GM18507 (cell line): ENCODE results near the gene RAMP2.

Experiments
- DNase-seq: peaks from one replicate; pipeline ENCODE4 v3.0.0; 2011; ENCODE audit warnings: low read depth; ENCODE audit not compliant: insufficient read length; ENCODE audit errors: extremely low spot score
- FAIRE-seq: peaks from 2 replicates; lab custom pipeline; 2011; peaks lifted over from hg19 to GRCh38; lab: Jason Lieb, UNC

RAMP2 gene

DNA sequence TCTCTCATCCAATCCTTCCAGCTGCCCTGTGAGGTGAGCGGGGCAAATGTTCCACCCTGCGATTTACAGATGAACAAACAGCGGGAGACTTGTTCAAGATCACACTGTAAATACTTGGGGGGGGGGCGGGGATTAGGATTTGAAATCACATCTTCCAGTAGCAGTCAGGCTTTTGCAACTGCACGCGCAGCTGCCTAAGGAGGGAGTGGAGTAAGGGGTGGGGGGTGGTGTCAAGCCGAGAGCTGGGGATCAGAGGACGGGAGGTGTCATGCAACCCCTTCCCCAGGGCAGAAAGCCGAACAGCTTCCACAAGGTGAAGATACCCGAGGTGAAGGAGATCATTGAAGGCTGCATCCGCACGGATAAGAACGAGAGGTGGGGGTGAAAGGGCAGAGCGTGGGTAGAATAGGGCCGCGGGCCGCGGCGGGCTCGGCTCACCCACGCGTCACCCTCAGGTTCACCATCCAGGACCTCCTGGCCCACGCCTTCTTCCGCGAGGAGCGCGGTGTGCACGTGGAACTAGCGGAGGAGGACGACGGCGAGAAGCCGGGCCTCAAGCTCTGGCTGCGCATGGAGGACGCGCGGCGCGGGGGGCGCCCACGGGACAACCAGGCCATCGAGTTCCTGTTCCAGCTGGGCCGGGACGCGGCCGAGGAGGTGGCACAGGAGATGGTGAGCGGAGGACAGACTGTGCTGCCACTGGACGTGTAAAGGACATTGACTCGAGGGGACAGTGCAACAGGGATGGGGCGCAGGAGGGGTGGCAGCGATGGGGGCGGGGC, 24.0 kb downstream of the RAMP2 start:
- DNase-seq (no peak), FAIRE-seq (no peak)

DNA sequence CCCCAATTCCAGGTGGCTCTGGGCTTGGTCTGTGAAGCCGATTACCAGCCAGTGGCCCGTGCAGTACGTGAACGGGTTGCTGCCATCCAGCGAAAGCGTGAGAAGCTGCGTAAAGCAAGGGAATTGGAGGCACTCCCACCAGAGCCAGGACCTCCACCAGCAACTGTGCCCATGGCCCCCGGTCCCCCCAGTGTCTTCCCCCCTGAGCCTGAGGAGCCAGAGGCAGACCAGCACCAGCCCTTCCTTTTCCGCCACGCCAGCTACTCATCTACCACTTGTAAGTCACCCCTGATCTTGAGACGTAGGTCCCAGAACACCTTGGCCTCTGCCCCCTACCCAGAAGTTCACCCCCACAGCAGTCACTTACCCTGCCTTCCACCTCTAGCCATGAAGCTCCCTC, 26.2 kb downstream of the RAMP2 start:
- no peak for DNase-seq
- FAIRE-seq = no peak

DNA sequence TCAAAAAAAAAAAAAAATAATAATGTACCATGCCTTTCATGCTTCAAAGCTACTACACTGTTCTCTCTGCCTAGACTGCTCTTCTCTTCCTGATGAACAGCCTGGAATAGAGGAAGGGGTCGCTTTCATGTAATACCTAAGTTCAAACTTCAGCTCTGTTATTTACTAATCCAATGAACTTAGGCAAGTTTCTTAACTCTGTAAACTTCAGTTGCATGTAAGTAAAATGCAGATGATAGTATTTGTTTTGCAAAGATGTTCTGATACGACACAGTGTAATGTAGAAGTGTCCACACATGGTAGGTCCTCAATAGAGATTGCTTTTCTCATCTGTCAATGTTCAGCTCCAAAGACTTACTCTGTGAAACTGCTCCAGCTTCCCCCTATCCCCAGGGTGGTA, 30.9 kb downstream of the RAMP2 start:
- no peak for DNase-seq
- FAIRE-seq = no peak

DNA sequence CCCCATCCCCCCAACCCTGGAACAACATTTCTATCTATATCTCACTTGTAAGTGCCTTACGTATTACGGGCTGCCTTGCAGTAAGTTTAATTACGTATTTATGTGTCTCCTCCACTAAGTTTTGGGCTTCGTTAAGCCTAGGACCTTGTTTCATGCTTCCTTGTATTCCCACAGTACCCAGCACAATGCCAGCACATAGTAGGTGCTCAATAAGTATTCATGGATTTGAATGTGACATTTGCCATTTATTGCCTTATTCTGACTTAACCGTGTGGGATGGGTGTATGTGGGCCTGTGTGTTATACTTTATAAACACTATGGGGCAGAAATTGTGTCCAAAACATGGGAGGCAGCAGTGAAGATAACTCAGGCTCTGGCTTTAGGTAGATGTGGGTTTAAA, 31.5 kb downstream of the RAMP2 start:
- DNase-seq (no peak), FAIRE-seq (no peak)

DNA sequence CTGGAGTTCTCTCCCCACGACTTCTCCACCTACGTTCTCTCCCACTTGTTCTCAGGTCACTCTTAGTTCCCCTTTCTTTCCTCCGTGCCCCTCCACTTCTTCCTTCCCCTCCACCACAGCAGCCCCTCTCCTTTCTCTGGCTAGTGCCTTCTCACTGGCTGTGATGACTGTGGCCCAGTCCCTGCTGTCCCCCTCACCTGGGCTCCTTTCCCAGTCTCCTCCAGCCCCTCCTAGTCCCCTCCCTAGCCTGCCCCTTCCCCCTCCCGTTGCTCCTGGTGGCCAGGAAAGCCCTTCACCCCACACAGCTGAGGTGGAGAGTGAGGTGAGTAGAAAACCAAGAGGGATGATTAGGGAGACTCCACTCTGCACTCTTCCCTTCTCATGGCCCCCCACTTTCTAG, 34.0 kb downstream of the RAMP2 start:
- no peak for DNase-seq
- no peak for FAIRE-seq

DNA sequence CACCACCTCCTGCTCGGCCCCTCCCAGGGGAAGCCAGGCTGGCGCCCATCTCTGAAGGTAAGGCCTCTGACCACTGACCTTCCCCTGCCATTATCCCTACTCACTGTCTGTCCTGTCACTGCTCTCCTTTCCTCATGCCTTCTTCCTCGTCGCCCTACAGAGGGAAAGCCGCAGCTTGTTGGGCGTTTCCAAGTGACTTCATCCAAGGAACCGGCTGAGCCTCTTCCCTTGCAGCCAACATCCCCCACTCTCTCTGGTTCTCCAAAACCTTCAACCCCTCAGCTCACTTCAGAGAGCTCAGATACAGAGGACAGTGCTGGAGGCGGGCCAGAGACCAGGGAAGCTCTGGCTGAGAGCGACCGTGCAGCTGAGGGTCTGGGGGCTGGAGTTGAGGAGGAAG, 34.4 kb downstream of the RAMP2 start:
- DNase-seq (no peak), FAIRE-seq (no peak)

DNA sequence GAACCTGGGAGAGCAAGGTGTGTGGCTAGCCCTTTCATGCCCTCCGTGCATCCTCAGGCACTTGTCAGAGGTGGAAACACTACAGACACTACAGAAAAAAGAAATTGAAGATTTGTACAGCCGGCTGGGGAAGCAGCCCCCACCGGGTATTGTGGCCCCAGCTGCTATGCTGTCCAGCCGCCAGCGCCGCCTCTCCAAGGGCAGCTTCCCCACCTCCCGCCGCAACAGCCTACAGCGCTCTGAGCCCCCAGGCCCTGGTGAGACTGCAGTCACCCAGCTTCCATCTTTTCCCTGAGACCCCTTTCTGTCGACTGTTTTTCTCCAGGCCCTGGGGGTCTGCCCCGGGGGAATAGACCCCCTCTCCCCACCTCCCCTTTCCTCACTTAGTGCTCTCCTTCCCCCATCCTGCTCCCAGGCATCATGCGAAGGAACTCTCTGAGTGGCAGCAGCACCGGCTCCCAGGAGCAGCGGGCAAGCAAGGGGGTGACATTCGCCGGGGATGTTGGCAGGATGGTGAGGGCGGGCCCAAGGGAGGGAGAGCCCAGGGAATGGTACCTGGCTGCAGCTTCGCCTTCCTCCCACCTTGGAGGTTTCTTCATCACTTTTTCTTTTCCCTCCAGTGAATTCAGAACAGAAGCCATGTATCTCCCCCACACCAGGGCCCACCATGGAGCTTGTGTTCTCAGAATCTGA, 35.2 kb downstream of the RAMP2 start:
- FAIRE-seq = no peak

GRCh38 chr17:42797067-42798007, 36.3 kb downstream of the RAMP2 start:
- DNase-seq (no peak), FAIRE-seq (no peak)

More for the DNA sequence above, 35.2 kb downstream of the RAMP2 start:
- no peak for DNase-seq

DNA sequence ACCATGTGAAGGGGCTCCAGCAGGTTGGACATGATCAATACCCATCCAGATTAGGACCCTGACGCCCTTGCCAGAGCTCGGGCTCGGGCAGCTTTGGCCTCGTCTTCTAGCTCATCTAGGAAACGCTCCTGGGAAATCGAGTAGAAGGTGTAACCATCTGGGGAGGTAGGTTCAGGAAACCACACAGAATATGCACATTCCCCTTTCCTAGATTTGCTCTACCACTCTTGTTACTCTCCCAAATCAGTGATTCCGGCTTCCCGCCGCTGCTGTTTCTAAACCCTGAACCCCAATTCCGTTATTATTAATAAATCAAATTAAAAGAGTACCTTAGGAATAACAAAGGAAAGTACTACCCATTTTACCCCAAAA, 37.0 kb downstream of the RAMP2 start:
- FAIRE-seq = no peak

DNA sequence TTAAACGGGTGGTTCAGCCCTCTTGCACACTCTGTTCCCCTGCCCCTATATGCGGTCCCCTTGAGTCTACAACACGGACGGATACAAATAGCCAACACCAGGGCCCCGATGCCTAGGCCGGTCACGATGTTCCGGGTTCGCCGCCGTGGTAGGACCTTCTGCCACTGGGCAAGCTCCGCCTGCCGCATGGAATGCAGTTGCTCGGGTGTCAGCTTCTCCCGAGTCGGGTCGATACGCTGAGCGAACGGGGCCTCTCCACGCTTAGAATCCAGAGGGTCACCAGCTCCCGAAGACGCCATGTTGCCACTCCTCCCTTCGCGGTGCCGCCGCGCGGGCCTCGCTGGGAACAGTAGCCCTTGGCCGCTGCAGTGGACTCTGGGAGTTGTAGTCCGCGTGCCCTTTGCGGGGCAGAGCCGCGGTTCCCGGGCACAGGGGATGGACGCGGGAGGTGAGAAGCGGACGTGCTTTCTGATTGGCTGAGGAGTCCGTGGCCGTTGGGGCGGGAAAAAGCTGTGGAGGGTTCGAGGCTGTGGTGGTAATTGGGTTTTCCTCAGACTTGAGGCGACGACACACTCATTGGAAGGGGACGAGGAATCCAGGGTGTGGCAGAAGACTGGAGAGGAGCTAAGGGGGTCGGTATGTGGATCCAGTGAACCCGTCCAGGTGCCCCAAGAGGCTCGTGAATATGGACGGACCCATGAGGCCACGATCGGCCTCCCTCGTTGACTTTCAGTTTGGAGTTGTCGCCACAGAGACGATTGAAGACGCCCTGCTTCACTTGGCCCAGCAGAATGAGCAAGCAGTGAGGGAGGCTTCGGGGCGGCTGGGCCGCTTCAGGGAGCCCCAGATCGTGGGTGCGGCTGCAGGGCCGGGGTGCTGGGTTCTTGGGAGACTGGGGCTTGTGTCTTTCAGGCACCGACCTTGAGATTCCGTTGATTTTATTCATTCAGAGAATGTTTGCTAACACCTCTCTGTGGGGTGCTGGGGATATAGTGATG, 37.7 kb downstream of the RAMP2 start, which contains the start of the genes CNTD1 and COA3:
TSS of gene CNTD1 (plus strand) at position 479 of the 998 bp plus-strand sequence. CDS start at position 686, 207 bp downstream.
TSS of gene COA3 (minus strand) at position 322 of the 998 bp plus-strand sequence. CDS start at position 299, 23 bp downstream.
- FAIRE-seq (peak; percentile 87), DNase-seq (peak; percentile 91)

More for the DNA sequence above, 37.0 kb downstream of the RAMP2 start:
- DNase-seq = no peak

DNA sequence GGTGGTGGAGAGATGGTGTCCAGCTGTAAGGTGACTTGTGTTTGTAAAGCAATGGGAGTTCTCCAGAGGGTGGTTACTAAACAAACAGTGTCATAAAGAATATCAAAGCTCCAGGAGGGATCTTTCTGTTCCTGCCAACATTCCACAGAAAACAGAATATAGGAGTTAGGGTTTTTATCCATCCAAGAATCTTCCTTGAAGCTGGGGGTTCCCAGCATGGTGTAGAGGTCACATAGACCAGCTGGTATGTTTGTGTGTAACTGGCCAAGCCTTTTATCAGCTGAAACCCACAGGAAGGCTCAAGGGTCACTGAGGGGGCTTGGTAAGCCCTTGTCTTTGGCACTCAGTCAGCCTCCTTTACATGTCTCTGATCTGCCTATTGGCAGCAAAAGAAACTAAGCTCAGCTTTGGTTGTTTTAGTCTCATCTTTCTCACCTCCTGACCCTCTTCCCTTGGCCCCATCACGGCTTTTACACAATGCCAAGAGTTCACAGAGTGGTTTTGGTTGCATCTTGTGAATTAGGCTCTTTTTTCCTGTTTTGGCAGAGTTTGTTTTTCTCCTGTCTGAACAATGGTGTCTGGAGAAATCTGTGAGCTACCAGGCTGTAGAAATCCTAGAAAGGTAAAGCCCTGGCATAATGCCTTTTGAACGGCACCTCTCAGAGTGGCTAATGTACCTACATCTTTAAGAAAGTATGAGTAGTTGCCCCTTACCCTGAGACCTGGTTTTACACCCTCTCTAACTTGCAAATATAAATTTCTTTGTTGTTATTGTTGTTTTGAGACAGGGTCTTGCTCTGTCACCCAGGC, 42.3 kb downstream of the RAMP2 start:
- DNase-seq = no peak
- FAIRE-seq = no peak

DNA sequence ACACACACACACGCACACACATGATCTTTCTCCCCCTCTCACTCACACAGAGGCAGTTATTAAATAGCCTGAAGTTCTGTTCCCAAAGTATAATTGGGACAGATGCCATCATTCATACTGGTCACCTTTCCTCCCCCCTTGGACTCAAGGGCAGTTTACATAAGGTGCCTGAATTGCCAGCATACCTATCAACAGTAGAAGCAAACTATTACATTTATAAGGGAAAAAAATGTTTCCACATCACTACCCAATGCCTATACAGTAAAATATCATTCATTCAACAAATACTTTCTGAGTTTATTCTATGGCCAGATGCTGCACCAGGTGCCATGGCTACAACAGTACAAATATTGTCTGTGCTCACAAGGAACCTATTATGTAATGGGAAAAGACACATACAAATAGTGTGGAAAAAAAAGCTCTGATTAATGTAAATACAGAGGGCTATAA, 43.9 kb downstream of the RAMP2 start:
- DNase-seq (no peak), FAIRE-seq (no peak)

DNA sequence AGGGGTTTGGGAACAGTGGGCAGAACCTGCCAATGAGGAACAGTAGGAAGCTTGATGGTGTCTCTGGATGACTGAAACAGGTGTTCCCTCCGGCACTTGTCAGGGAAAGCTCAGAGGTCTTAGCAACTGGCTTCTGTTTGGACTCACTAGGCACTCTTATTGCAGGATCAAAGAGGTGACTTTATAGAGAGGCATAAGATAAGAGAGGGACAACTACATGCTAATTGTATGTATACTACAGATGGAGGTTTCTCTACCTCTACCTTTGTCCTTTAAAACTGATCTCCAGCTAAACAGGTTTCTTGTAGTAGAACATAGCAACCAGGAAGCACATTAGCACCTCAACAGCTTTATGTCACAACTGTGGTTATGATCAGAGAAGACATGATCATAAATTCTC, 45.2 kb downstream of the RAMP2 start:
- no peak for DNase-seq
- no peak for FAIRE-seq

DNA sequence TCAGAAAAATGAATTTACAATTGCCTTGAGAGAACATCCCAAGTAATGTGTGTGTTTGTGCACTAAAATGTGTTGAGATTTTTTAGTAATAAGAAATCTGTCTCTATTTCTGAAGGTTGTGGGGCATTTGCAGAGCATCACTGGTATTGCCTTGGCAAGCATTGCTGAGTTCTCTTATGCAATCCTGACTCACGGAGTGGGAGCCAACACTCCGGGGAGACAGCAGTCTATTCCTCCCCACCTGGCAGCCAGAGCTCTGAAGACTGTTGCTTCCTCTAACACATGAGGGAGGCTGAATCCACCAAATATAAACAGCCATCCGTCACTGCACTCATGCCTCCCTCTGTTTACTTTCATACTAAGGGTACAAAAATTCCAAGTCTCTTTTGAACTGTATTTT, 48.2 kb downstream of the RAMP2 start:
- no peak for FAIRE-seq
- no peak for DNase-seq
